H9 (cell line): ENCODE data around the gene SLC16A2. TPM values are rescaled to one million over a fixed set of nuclear protein-coding genes. Genes with fewer than 3 reads are reported as not detected.

Experiments
- DNase-seq: peaks from one replicate; pipeline ENCODE4 v3.0.0-alpha.2; 2017
- H2AFZ ChIP-seq: one replicate; pipeline ENCODE4 v1.6.1; 2013; ENCODE audit warnings: mild to moderate bottlenecking, low read length, control low read depth, moderate library complexity
- H2AK5ac ChIP-seq: 2 replicates; pipeline ENCODE4 v1.6.1; 2013; ENCODE audit warnings: low read length, control low read depth, mixed read lengths; ENCODE audit not compliant: insufficient read length
- H2BK120ac ChIP-seq: one replicate; pipeline ENCODE4 v1.6.1; 2013; ENCODE audit warnings: low read depth, mild to moderate bottlenecking, low read length, control low read depth, inconsistent platforms; ENCODE audit not compliant: poor library complexity, severe bottlenecking
- H2BK12ac ChIP-seq: 2 replicates; pipeline ENCODE4 v1.6.1; 2013; ENCODE audit warnings: low read length, control low read depth, mixed read lengths, low read depth; ENCODE audit not compliant: insufficient read length
- H2BK15ac ChIP-seq: 2 replicates; pipeline ENCODE4 v1.6.1; 2013; ENCODE audit warnings: low read depth, low read length, control low read depth
- H2BK20ac ChIP-seq: one replicate; pipeline ENCODE4 v1.6.1; 2013; ENCODE audit warnings: low read depth, mild to moderate bottlenecking, low read length, control low read depth, inconsistent platforms; ENCODE audit not compliant: poor library complexity, severe bottlenecking
- H2BK5ac ChIP-seq: 2 replicates; pipeline ENCODE4 v1.6.1; 2013; ENCODE audit warnings: low read length, control low read depth, mixed read lengths; ENCODE audit not compliant: insufficient read length
- H3K14ac ChIP-seq: 2 replicates; pipeline ENCODE4 v1.6.1; 2013; ENCODE audit warnings: low read length, control low read depth; ENCODE audit not compliant: insufficient read depth
- H3K18ac ChIP-seq: 2 replicates; pipeline ENCODE4 v1.6.1; 2013; ENCODE audit warnings: low read depth, mild to moderate bottlenecking, mixed read lengths, low read length, control low read depth; ENCODE audit not compliant: insufficient read length
- H3K23ac ChIP-seq: 2 replicates; pipeline ENCODE4 v1.6.1; 2013; ENCODE audit warnings: low read length, control low read depth, mixed read lengths, low read depth; ENCODE audit not compliant: insufficient read length
- H3K23me2 ChIP-seq: 2 replicates; pipeline ENCODE4 v1.6.1; 2013; ENCODE audit warnings: low read depth, mild to moderate bottlenecking, mixed read lengths, low read length, control low read depth; ENCODE audit not compliant: insufficient read length, poor library complexity, severe bottlenecking
- H3K27ac ChIP-seq: 2 replicates; pipeline ENCODE4 v1.5.1; 2013; ENCODE audit warnings: low read length, control low read depth, mixed read lengths, low read depth; ENCODE audit not compliant: insufficient read length
- H3K27me3 ChIP-seq: 2 replicates; pipeline ENCODE4 v1.6.1; 2013; ENCODE audit warnings: low read length, control low read depth, inconsistent platforms; ENCODE audit not compliant: insufficient read depth
- H3K4ac ChIP-seq: 2 replicates; pipeline ENCODE4 v1.6.1; 2013; ENCODE audit warnings: low read depth, mild to moderate bottlenecking, control low read depth, inconsistent platforms, low read length, moderate library complexity
- H3K4me1 ChIP-seq: 2 replicates; pipeline ENCODE4 v1.6.1; 2013; ENCODE audit warnings: low read length, control low read depth, inconsistent platforms; ENCODE audit not compliant: insufficient read depth
- H3K4me2 ChIP-seq: 2 replicates; pipeline ENCODE4 v1.6.1; 2013; ENCODE audit warnings: low read length, control low read depth, mixed read lengths; ENCODE audit not compliant: insufficient read length, insufficient read depth
- H3K56ac ChIP-seq: 2 replicates; pipeline ENCODE4 v1.6.1; 2013; ENCODE audit warnings: low read depth, mild to moderate bottlenecking, mixed read lengths, low read length, control low read depth; ENCODE audit not compliant: insufficient read length
- H3K79me1 ChIP-seq: 2 replicates; pipeline ENCODE4 v1.6.1; 2013; ENCODE audit warnings: low read depth, mild to moderate bottlenecking, moderate library complexity, low read length, control low read depth, inconsistent platforms; ENCODE audit not compliant: insufficient read depth, poor library complexity, severe bottlenecking
- H3K79me2 ChIP-seq: 2 replicates; pipeline ENCODE4 v1.6.1; 2013; ENCODE audit warnings: low read length, control low read depth, inconsistent platforms; ENCODE audit not compliant: insufficient read depth
- H3K9ac ChIP-seq: 2 replicates; pipeline ENCODE4 v1.6.1; 2013; ENCODE audit warnings: low read length, control low read depth, mixed read lengths; ENCODE audit not compliant: insufficient read length; ENCODE audit errors: extremely low read depth
- H3K9me3 ChIP-seq: one replicate; pipeline ENCODE4 v1.6.1; 2013; ENCODE audit warnings: low read depth, low read length, inconsistent platforms; ENCODE audit not compliant: control insufficient read depth
- H3T11ph ChIP-seq: one replicate; pipeline ENCODE4 v1.6.1; 2013; ENCODE audit warnings: mild to moderate bottlenecking, low read length, control low read depth, inconsistent platforms
- H4K20me1 ChIP-seq: one replicate; pipeline ENCODE4 v1.6.1; 2013; ENCODE audit not compliant: control insufficient read depth, insufficient read length, insufficient read depth
- H4K5ac ChIP-seq: 2 replicates; pipeline ENCODE4 v1.6.1; 2013; ENCODE audit warnings: low read depth, mild to moderate bottlenecking, mixed read lengths, low read length, control low read depth; ENCODE audit not compliant: insufficient read length
- H4K8ac ChIP-seq: replicated peaks from 2 replicates; pipeline ENCODE4 v1.6.1; 2013; ENCODE audit warnings: low read length, control low read depth, mixed read lengths, low read depth; ENCODE audit not compliant: insufficient read length
- H4K91ac ChIP-seq: 2 replicates; pipeline ENCODE4 v1.6.1; 2013; ENCODE audit warnings: low read depth, mild to moderate bottlenecking, moderate library complexity, mixed read lengths, low read length, control low read depth; ENCODE audit not compliant: insufficient read length
- H3K27ac Mint-ChIP-seq, 3 experiments: 2 replicates in 2 of 3; 3 replicates in 1 of 3; pipeline ENCODE4 v1.8.0; 2020 to 2021; ENCODE audit warnings: mixed read lengths in 3 of 3, mild to moderate bottlenecking in 1 of 3, moderate library complexity in 1 of 3
- H3K27me3 Mint-ChIP-seq: 2 replicates; pipeline ENCODE4 v1.8.0; 2021; ENCODE audit warnings: low read depth, mild to moderate bottlenecking, moderate library complexity, mixed read lengths
- H3K36me3 Mint-ChIP-seq, 3 experiments: 2 replicates in 2 of 3; 3 replicates in 1 of 3; pipeline ENCODE4 v1.8.0; 2020 to 2021; ENCODE audit warnings: low read depth in 3 of 3, mixed read lengths in 3 of 3; ENCODE audit not compliant: insufficient read depth in 1 of 3
- H3K4me1 Mint-ChIP-seq, 2 experiments: 2 replicates each; pipeline ENCODE4 v1.8.0; 2020; ENCODE audit warnings: mixed read lengths in 2 of 2
- H3K4me3 Mint-ChIP-seq, 2 experiments: 2 replicates in 1 of 2; 3 replicates in 1 of 2; pipeline ENCODE4 v1.8.0; 2020 to 2021; ENCODE audit warnings: mild to moderate bottlenecking in 2 of 2, mixed read lengths in 2 of 2, moderate library complexity in 1 of 2
- H3K9me3 Mint-ChIP-seq, 2 experiments: 2 replicates in 1 of 2; 3 replicates in 1 of 2; pipeline ENCODE4 v1.8.0; 2020; ENCODE audit warnings: mild to moderate bottlenecking in 2 of 2, mixed read lengths in 2 of 2, moderate library complexity in 1 of 2
- CTCF ChIP-seq: fragments of 200-600 bp; sonication (generic); conservative IDR thresholded peaks from 3 replicates; pipeline ENCODE4 v1.8.0; 2021; ENCODE audit warnings: antibody characterized with exemption, mild to moderate bottlenecking
- WGBS: extraction: QIAGEN DNeasy Blood & Tissue Kit; methylation state at CpG from one replicate; pipeline ENCODE4 v1.1.7; 2013; ENCODE audit warnings: missing lambda C conversion rate, low lambda C conversion rate, mixed read lengths; ENCODE audit not compliant: insufficient read length; ENCODE audit errors: extremely low coverage; 5-methylcytosine and 5-hydroxymethylcytosine counted together
- total RNA-seq: library from RNA; stranded (reverse); gene quantifications from 2 replicates; pipeline ENCODE4 v1.2.1, GENCODE V29; 2021

SLC16A2 gene
- total RNA-seq, 1 experiment from 2014 or later, result 17.1 TPM

- no peak overlapping the region for H3K27ac Mint-ChIP-seq
- Histone ChIP-seq H3K79me1 (no peaks in the 10 kb centered on the region), H3K4me2 (no peak overlapping the region), H4K91ac (no peak overlapping the region), H4K5ac (no peak overlapping the region), H2AFZ (no peak overlapping the region), H3K4ac (no peak overlapping the region), H3K27ac (no peak overlapping the region), H3K23me2 (no peaks in the 10 kb centered on the region), H3K79me2 (no peaks in the 10 kb centered on the region), H3K18ac (no peak overlapping the region), H3K4me1 (no peaks in the 10 kb centered on the region; the same call in 1 of the 2 replicates), H4K8ac (no peak overlapping the region), H2BK15ac (no peak overlapping the region), H4K20me1 (no peaks in the 10 kb centered on the region), H3K56ac (no peak overlapping the region), H3K14ac (no peak overlapping the region), H2BK5ac (no peak overlapping the region), H3T11ph (no peak overlapping the region), H3K27me3 (no peaks in the 10 kb centered on the region), H2BK12ac (no peak overlapping the region), H2AK5ac (no peak overlapping the region), H3K9me3 (no peaks in the 10 kb centered on the region), H2BK120ac (no peak overlapping the region), H3K9ac (no peak overlapping the region), H3K23ac (no peak overlapping the region), H2BK20ac (no peak overlapping the region)
- no peak for DNase-seq
- no peak overlapping the region for H3K4me3 Mint-ChIP-seq
- TF ChIP-seq CTCF, result no peak
- H3K27me3 Mint-ChIP-seq, result no peaks in the 10 kb centered on the region; the same call in 1 of the 2 replicates
- peaks cover 0 to 5% (median 0%) of the 10 kb centered on the region in 3 experiments; a peak in 4 of 7 replicates for H3K36me3 Mint-ChIP-seq
- no CpG with 5 or more reads among the region's 2 CpGs for WGBS
- peaks cover 32% of the 10 kb centered on the region in 2 experiments for H3K9me3 Mint-ChIP-seq
- H3K4me1 Mint-ChIP-seq, result peaks cover 3 to 7% of the 10 kb centered on the region in 2 experiments
Observed at GRCh38 chrX:74437530-74437929, 16.2 kb downstream of the SLC16A2 start.
